Parathyroid adenoma (tissue), 2 donors: ENCODE results near the gene TRMT61A.

Source experiments
- H2AFZ ChIP-seq: fragments of 300-600 bp; sonication (generic); one replicate; pipeline ENCODE4 v1.7.0; 2017; ENCODE audit warnings: antibody characterized with exemption, mild to moderate bottlenecking
- H3K27ac ChIP-seq: fragments of 300-600 bp; sonication (generic); one replicate; pipeline ENCODE4 v1.7.0; 2017
- H3K27me3 ChIP-seq: fragments of 300-600 bp; sonication (generic); one replicate; pipeline ENCODE4 v1.7.0; 2017; ENCODE audit warnings: low read length; ENCODE audit not compliant: control insufficient read depth, insufficient read depth
- H3K36me3 ChIP-seq: fragments of 300-600 bp; sonication (generic); one replicate; pipeline ENCODE4 v1.7.0; 2017; ENCODE audit warnings: low read length; ENCODE audit not compliant: control insufficient read depth, insufficient read depth
- H3K4me1 ChIP-seq: fragments of 300-600 bp; sonication (generic); one replicate; pipeline ENCODE4 v1.7.0; 2017; ENCODE audit warnings: control low read depth
- H3K4me2 ChIP-seq: fragments of 300-600 bp; sonication (generic); one replicate; pipeline ENCODE4 v1.7.0; 2017; ENCODE audit warnings: low read length
- H3K4me3 ChIP-seq: fragments of 300-600 bp; sonication (generic); one replicate; pipeline ENCODE4 v1.7.0; 2017; ENCODE audit warnings: low read depth, low read length
- H3K79me2 ChIP-seq: fragments of 300-600 bp; sonication (generic); one replicate; pipeline ENCODE4 v1.7.0; 2017; ENCODE audit warnings: control low read depth
- H3K9ac ChIP-seq: fragments of 300-600 bp; sonication (generic); one replicate; pipeline ENCODE4 v1.7.0; 2017; ENCODE audit warnings: mild to moderate bottlenecking
- H3K9me3 ChIP-seq: fragments of 300-600 bp; sonication (generic); one replicate; pipeline ENCODE4 v1.7.0; 2017; ENCODE audit warnings: low read length; ENCODE audit not compliant: control insufficient read depth
- CTCF ChIP-seq: fragments of 300-600 bp; sonication (generic); IDR thresholded peaks from one replicate; pipeline ENCODE4 v1.7.0; 2017; ENCODE audit warnings: antibody characterized with exemption, mild to moderate bottlenecking
- donor health status: primary hyperparathyroidism.

The TRMT61A gene

DNA sequence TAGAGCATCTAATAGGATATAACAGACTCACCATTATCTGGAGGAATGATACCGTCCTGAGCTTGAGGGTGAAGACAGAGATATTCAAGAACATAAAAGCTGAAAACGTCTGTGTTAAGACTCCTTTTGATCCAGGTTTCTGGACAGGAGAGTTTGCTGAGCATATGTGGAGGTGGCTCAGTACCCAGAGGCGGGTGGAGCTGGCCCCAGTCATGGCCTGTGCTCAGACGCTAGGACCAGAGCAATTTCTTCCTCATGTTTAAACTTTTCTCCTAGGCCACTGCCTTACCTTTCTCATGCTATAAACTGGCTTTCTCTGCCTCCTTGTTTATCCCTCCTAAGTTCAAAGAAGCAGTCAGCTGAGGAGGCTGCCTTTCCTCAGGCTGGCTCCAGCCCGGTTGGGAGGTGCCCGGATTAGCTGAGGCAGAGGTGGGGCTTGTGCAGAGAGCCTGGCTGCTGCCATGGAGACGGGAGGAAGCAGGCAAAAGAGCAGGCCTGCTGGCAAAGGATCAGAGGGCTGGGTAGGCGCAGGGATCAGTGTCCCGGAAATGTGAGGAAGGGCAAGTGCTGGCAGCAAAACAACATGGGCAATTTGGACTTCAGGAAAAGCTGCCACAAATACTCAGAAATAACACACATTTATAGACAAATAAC lies 47.5 kb downstream of the TRMT61A start:
- Histone ChIP-seq H3K27me3 (no peaks in the 10 kb centered on the region), H3K36me3 (no peaks in the 10 kb centered on the region), H3K79me2 (peaks cover 15% of the 10 kb centered on the region), H3K9ac (no peak overlapping the region), H3K9me3 (no peaks in the 10 kb centered on the region), H3K4me2 (peak overlapping the region; percentile 1), H3K4me3 (no peak overlapping the region), H3K27ac (peak overlapping the region; percentile 79), H3K4me1 (peaks cover 9% of the 10 kb centered on the region), H2AFZ (no peak overlapping the region)
- no peak for TF ChIP-seq CTCF

DNA sequence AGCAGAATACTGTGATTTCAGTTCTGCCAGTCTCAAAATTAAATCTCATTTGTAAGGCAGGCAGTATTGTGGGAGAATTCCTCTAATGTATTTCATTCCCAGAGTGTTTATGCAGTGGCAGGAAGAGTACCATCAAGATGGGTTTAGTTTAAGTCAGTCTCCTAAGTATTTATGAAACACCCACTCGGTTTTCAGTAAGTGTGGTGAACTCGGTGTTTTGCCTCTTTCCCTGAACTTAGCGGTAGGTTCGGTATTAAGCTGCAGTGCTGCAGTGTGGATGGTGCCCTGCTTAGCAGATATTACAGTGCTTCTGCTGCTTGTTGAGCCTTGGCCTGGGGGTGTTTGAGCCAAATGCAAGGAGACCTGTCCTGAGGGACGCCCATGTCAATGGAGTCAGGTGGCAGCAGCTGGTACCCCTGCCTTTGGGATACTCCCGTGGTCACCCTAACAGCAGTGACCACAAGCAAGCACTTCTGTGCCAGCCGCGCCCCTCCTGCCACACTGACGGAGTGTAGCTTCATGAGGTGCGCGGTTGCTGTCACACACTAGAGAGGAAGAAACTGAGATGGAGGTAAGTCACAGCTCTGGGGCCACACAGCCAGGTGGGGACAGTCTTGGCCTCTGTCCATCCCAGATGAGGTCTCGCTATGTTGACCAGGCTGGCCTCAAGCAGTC lies 49.5 kb downstream of the TRMT61A start:
- no peak overlapping the region for H3K4me3 ChIP-seq
- H3K27me3 ChIP-seq: no peaks in the 10 kb centered on the region
- H3K4me1 ChIP-seq: peaks cover 9% of the 10 kb centered on the region
- H3K27ac ChIP-seq: no peak overlapping the region
- no peak overlapping the region for H2AFZ ChIP-seq
- no peak for TF ChIP-seq CTCF
- no peaks in the 10 kb centered on the region for H3K36me3 ChIP-seq
- H3K9ac ChIP-seq: no peak overlapping the region
- no peak overlapping the region for H3K4me2 ChIP-seq
- no peaks in the 10 kb centered on the region for H3K9me3 ChIP-seq
- H3K79me2 ChIP-seq: peaks cover 9% of the 10 kb centered on the region

DNA sequence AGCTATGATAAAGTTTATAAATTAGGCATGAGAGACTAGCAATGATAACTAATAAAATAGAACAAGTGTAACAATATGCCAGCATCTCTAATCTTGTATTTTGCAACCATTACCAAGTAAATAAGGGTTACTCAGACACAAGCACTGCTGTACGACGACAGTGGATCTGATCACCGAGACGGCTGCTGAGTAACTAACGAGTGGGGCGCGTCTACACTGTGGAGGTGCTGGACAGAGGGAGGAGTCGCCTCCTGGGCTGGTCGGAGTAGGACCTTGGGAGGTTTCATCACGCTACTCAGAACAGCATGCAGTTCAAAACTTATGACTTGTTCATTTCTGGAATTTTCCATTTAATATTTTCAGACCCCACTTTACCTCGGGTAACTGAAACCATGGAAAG lies 52.2 kb downstream of the TRMT61A start:
- TF ChIP-seq CTCF: no peak
- no peaks in the 10 kb centered on the region for H3K36me3 ChIP-seq
- no peak overlapping the region for H3K27ac ChIP-seq
- no peak overlapping the region for H3K4me3 ChIP-seq
- no peak overlapping the region for H3K9ac ChIP-seq
- peaks cover 16% of the 10 kb centered on the region for H3K79me2 ChIP-seq
- no peaks in the 10 kb centered on the region for H3K27me3 ChIP-seq
- H3K9me3 ChIP-seq: no peaks in the 10 kb centered on the region
- H2AFZ ChIP-seq: no peak overlapping the region
- H3K4me2 ChIP-seq: no peak overlapping the region
- H3K4me1 ChIP-seq: peaks cover 6% of the 10 kb centered on the region

DNA sequence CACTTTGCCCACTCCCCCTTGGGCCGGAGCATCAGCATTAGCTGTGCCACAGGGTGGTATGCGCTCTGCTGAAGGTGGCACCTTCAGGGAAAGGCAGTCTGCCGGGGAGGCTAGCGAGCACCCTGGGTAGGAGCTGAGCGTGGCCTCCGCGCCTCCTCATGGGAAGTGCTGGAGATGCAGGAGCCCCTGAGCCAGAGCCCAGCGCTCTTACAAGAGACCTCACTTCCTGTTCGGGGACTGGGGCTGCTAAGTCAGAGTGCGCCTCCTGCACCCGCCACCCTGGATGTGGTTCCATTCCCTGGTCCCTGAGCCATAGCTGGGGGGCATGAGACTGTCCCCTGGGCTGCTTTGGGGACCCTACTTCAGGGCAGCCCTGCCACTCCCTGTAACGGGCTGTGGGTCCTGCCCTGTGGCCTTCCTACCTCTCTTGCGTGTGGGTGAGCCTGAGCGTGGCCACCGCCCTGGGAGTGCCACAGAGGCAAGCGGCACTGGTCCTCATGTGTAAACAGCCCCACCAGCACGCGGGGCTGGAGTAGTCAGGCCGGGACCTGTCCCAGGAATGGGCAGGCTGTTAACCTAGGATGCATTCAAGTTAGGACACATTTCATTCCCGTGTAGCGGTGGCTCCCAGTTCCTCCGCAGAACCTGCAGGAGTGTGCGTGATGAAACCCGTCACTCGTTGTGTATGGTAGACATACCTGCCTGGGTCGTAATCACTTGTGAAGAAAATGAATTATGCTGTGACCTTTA lies 53.1 kb downstream of the TRMT61A start:
- Histone ChIP-seq H3K4me3 (no peak overlapping the region), H3K36me3 (no peaks in the 10 kb centered on the region), H3K9me3 (no peaks in the 10 kb centered on the region), H2AFZ (no peak overlapping the region), H3K4me2 (no peak overlapping the region), H3K79me2 (peaks cover 20% of the 10 kb centered on the region), H3K9ac (no peak overlapping the region), H3K27me3 (no peaks in the 10 kb centered on the region), H3K4me1 (peaks cover 2% of the 10 kb centered on the region), H3K27ac (no peak overlapping the region)
- TF ChIP-seq CTCF: no peak
